HUDEP-2 (cell line): ENCODE data around the gene GJA1.
"Not testable (repeated sequence)": the region's sequence is repeated elsewhere in the genome, so short reads cannot be mapped to it uniquely, and the experiment has no call there.

Source experiments
- DNase-seq, 76 experiments: peaks; one replicate each; lab custom pipeline; 2025; ENCODE audit not compliant: unreplicated experiment in 76 of 76; lab: John Stamatoyannopoulos, UW

Gene GJA1

GRCh38 chr6:121436960-121437850, 1.8 kb downstream of the GJA1 start:
- DNase-seq = peak in 3 of 76 experiments; percentile 3 to 14 (median 7)

- no peak for DNase-seq
Measured at GRCh38 chr6:121437851-121438651, 2.6 kb downstream of the GJA1 start.

- no peak for DNase-seq
Measured at GRCh38 chr6:121438869-121439268, 3.4 kb downstream of the GJA1 start.

- DNase-seq = no peak
Measured at GRCh38 chr6:121439475-121439874, 4.0 kb downstream of the GJA1 start.

DNA sequence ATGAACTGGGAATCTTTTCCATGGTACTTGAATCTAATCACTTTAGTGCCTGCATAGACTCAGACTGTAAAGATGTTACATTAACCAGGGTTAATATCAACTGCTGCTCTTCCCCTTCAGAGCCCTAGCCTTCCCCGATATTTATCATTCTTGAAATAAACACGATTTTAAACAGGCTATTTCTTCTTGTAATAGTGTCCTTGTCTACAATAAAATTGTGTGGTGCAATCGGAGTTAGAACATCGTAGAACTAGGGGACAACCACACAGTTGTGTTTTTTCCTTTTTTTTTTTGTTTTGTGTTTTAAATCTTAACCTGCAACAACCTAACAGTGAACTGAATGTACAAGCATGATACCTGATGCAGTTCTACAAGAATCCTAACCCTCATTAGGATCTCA, 4.5 kb downstream of the GJA1 start:
- no peak for DNase-seq

DNA sequence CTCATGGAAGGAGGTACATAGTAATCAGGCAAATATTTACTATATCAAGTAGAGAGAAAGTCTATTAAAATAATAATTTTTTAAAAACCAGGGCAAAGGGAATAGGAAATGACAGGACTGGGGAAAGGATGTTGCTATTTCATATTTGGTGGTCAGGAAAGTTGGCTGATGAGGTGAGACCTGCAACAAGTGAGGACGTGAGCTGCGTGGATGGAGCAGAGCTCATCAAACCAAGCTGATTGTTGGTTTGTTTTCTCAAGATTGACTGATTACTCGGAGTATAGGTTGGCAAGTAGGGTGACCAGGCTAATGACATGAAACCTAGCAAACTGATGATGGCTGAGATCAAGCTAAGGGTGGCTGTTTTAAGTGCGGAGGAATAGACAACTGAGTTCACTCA, 6.0 kb downstream of the GJA1 start:
- DNase-seq = no peak

- no peak for DNase-seq
Measured at GRCh38 chr6:121442576-121442975, 7.1 kb downstream of the GJA1 start.

DNA sequence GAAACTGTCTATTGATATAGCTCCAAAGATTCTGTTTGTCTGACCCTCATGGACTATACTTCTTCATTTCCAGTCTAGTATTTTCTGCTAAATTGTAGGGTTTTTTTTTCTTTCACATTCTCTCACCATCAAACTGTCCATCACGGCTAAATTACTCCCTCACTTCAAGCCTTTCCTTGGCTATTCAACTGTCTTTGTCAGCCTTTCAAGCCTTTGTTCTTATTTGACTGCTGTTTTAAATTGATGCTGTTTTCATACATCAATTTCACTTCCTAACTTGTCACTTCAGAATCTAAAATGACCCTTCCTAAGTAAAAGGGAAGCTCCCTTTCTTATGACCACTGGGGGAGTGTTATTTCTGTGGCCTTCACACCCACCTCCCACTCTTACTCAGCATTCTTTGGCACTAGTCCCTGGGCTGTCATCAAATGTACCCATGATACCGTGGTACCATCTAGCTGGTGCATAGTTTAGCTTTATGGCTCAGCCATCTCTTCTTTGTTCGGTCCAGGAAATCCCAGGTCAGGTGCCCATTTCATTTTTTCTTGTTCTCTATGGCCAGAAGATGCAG, 8.6 kb downstream of the GJA1 start:
- DNase-seq = no peak

DNA sequence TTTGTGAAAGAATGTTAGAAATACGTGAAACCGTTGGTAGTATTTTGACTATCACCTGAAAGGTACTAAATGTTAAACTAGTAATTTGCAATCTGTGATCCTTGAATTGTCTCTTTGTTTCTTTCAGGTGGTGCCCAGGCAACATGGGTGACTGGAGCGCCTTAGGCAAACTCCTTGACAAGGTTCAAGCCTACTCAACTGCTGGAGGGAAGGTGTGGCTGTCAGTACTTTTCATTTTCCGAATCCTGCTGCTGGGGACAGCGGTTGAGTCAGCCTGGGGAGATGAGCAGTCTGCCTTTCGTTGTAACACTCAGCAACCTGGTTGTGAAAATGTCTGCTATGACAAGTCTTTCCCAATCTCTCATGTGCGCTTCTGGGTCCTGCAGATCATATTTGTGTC, 11.3 kb downstream of the GJA1 start:
- not testable (repeated sequence) for DNase-seq

GRCh38 chr6:121447746-121448145, 12.3 kb downstream of the GJA1 start:
- DNase-seq = not testable (repeated sequence)

GRCh38 chr6:121448528-121448927, 13.1 kb downstream of the GJA1 start:
- not testable (repeated sequence) for DNase-seq

- no peak for DNase-seq
Measured at GRCh38 chr6:121449331-121449730, 13.9 kb downstream of the GJA1 start.

DNA sequence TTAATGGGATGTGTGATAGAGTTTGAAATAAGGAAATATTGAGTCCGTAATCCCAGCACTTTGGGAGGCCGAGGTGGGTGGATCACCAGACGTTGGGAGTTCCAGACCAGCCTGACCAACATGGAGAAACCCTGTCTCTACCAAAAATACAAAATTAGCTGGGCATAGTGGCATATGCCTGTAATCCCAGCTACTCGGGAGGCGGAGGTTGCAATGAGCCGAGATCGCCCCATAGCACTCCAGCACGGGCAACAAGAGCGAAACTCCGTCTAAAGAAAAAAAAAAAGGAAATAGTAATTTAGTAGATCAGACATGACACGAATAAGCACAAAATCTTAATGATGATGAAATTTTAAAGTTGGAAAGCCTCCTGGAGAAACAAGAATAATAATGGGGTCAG, 14.8 kb downstream of the GJA1 start:
- no peak for DNase-seq

DNA sequence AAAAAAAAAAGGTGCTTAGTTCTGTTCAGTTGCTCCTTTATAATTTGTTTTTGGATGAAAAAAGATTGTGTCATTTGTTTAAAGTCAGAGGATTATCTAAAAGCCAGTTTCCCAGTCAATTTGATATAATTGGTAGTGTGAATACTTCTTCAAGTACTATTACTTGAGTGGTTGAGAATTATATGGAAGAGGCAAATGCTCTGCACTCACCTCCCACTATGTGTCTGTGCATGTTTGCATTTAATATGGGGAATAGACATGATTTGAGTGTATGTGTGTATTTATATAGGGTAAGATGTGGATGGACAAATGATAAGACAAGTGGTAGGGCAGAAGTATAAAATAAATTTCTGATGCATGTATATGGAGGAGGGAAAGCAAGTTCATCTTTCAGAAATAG, 15.8 kb downstream of the GJA1 start:
- DNase-seq = no peak

DNA sequence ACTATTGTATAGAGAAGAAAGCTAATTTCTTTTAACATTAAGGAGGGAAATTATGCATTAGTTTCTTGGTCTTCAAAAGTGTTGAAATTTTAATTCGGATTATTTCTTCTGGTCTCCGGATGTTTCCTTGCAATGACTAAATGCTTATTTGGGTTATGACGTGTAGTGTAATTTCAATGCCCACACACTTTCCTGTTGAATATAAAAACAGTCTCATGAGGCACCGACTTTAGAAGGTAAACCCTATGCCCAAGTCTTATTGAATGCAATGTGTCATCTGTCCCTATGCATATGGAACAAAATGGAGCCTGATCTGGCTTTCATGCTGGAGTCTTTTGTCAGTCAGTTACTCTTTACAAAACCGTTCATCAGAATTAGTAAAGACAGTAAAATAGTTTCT, 17.7 kb downstream of the GJA1 start:
- no peak for DNase-seq

- no peak for DNase-seq
Measured at GRCh38 chr6:121460170-121460569, 24.7 kb downstream of the GJA1 start.

GRCh38 chr6:121463087-121463486, 27.6 kb downstream of the GJA1 start:
- DNase-seq = no peak

- no peak for DNase-seq
Measured at GRCh38 chr6:121465101-121465500, 29.7 kb downstream of the GJA1 start.

- DNase-seq = no peak
Measured at GRCh38 chr6:121479486-121480098, 44.1 kb downstream of the GJA1 start.

- no peak for DNase-seq
Measured at GRCh38 chr6:121480099-121480713, 44.8 kb downstream of the GJA1 start.
